Endometrium (tissue), 2 donors: ENCODE data around the gene RAVER1.
"Not testable (repeated sequence)": the region's sequence is repeated elsewhere in the genome, so short reads cannot be mapped to it uniquely, and the experiment has no call there.

ENCODE experiments used
- FAIRE-seq: peaks from 2 replicates; lab custom pipeline; 2012; peaks lifted over from hg19 to GRCh38; lab: Jason Lieb, UNC
- donor health status: control.
- donor health status: control.

The RAVER1 gene

GRCh38 chr19:10343495-10343894 lies 10.2 kb upstream of the RAVER1 start:
- no peak for FAIRE-seq

- FAIRE-seq, result no peak
Measured at GRCh38 chr19:10339977-10340376, 6.6 kb upstream of the RAVER1 start.

- no peak for FAIRE-seq
Measured at GRCh38 chr19:10339380-10339960, 6.1 kb upstream of the RAVER1 start, which contains the start of gene ICAM3. Gene ICAM3 (minus strand): TSS chr19:10339624. CDS start chr19:10339614, 10 bp downstream.

GRCh38 chr19:10338940-10339339 lies 5.6 kb upstream of the RAVER1 start:
- no peak for FAIRE-seq

GRCh38 chr19:10336725-10337124 lies 3.4 kb upstream of the RAVER1 start:
- FAIRE-seq, result not testable (repeated sequence)

- FAIRE-seq, result no peak
Measured at GRCh38 chr19:10335352-10335985, 2.1 kb upstream of the RAVER1 start.

GRCh38 chr19:10334588-10335351 lies 1.4 kb upstream of the RAVER1 start:
- FAIRE-seq, result peak; percentile 60

- no peak for FAIRE-seq
Measured at GRCh38 chr19:10333758-10334587, 644 bp upstream of the RAVER1 start.

GRCh38 chr19:10332158-10332964 lies 968 bp downstream of the RAVER1 start:
- no peak for FAIRE-seq

- FAIRE-seq, result no peak
Measured at GRCh38 chr19:10329555-10329954, 3.8 kb downstream of the RAVER1 start.

- FAIRE-seq, result no peak
Measured at GRCh38 chr19:10328558-10329429, 4.5 kb downstream of the RAVER1 start.

- no peak for FAIRE-seq
Measured at GRCh38 chr19:10327793-10328192, 5.5 kb downstream of the RAVER1 start.

GRCh38 chr19:10325732-10326131 lies 7.6 kb downstream of the RAVER1 start:
- FAIRE-seq, result no peak

- FAIRE-seq, result no peak
Measured at GRCh38 chr19:10321874-10322835, 11.2 kb downstream of the RAVER1 start.

- no peak for FAIRE-seq
Measured at GRCh38 chr19:10321417-10321797, 11.9 kb downstream of the RAVER1 start.

GRCh38 chr19:10320602-10321416 lies 12.5 kb downstream of the RAVER1 start:
- no peak for FAIRE-seq

- FAIRE-seq, result no peak
Measured at GRCh38 chr19:10318807-10319682, 14.3 kb downstream of the RAVER1 start.
